ENCODE measurements around the gene SORBS2.

DNA sequence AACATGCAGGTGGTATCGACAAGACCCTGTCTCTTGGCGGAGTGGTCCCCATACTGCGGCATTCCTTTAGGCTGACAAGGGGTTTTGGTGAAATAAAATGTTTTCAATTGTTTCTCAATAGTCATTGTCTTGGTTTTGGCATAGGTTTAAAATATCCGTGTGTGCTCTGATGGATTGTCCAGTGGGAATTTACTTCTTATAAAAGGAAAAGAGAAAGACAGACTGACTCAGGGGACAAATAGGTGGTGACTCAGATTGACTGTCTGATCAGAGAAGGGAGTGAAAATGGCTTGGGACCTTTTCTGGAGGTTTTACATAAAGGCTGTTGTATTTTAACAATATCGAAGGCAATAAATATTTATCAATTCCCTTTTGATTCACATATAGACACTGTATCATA is 129.8 kb downstream of the SORBS2 start:
- TF ChIP-seq CTCF (IDR thresholded peaks at IDR 0.05): no peak
- no peak for TF ChIP-seq POLR2A (IDR thresholded peaks at IDR 0.05)
